Measurements from ENCODE around the gene TP73.

The TP73 gene

DNA sequence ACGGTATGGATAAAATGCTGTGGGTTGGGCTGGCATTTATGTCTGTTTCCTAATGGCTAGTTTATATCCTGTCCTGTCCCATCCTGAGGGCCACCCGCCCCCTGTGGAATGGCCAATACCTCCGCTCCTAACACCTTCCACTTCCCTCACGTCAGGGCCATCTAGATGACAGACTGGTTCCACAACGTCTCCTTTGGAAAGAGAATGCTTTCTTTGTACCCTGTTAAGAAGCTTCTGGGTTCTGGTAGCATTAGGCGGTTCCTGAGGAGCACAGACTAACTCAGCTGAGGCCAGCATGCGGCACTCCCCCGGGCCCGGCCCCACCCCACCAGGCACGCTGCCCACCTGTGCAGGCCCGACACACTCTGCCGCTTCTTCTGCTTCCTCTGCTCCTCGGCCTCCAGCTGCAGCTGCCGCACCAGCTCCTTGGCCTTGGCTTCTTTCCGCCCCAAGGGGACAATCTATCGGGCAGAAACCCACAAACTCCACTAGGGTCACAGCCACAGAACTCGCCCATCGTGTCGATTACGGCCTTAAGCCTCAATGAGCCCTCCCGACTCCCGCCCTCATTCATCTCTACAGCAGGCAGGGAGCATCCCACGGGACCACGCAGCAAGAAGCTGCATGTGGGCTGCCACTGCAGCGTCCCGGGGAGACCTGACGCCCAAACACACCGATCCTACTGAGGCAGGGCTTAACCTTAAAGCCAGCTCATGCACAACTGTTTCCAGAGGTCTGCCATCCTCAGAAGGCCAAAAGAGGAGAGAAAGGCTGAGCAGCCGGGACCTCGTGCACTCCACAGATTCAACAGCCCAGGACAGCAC is 131.5 kb downstream of the TP73 start:
- no peak for DNase-seq

- DNase-seq = no peak
Observed at GRCh38 chr1:3785045-3785444, 132.7 kb downstream of the TP73 start.

GRCh38 chr1:3785456-3786157 is 133.3 kb downstream of the TP73 start:
- DNase-seq = no peak
